GM23338 (cell line): ENCODE measurements around the gene RABGAP1L. TPM values are rescaled to one million over a fixed set of nuclear protein-coding genes. Genes with fewer than 3 reads are reported as not detected.

Experiments
- ATAC-seq: fragments of 200-7000 bp; cut with Tn5 transposase; 3 replicates; pipeline ENCODE4 v1.9.1; 2020
- DNase-seq: peaks from one replicate; pipeline ENCODE4 v3.0.0-alpha.2; 2015; ENCODE audit warnings: low spot score
- H2AFZ ChIP-seq: fragments of 200-600 bp; sonication (generic); 2 replicates; pipeline ENCODE4 v1.8.0; 2016; ENCODE audit warnings: antibody characterized with exemption, mild to moderate bottlenecking, moderate library complexity
- H3F3A ChIP-seq: fragments of 200-600 bp; sonication (generic); replicated peaks from 2 replicates; pipeline ENCODE4 v1.8.0; 2017; ENCODE audit warnings: antibody characterized with exemption, mixed run types, low read depth
- H3K27ac ChIP-seq: fragments of 200-600 bp; sonication (generic); 2 replicates; pipeline ENCODE4 v1.6.1; 2016; ENCODE audit warnings: low read depth
- H3K27me3 ChIP-seq: fragments of 200-600 bp; sonication (generic); 2 replicates; pipeline ENCODE4 v1.8.0; 2016; ENCODE audit warnings: mild to moderate bottlenecking, mixed run types, moderate library complexity; ENCODE audit not compliant: insufficient read depth
- H3K36me3 ChIP-seq: fragments of 200-600 bp; sonication (generic); 2 replicates; pipeline ENCODE4 v1.8.0; 2016; ENCODE audit warnings: mild to moderate bottlenecking; ENCODE audit not compliant: insufficient read depth
- H3K4me1 ChIP-seq: fragments of 200-600 bp; sonication (generic); 2 replicates; pipeline ENCODE4 v1.8.0; 2016; ENCODE audit warnings: mild to moderate bottlenecking, moderate library complexity; ENCODE audit not compliant: insufficient read depth
- H3K4me2 ChIP-seq: fragments of 200-600 bp; sonication (generic); 2 replicates; pipeline ENCODE4 v1.7.1; 2017; ENCODE audit warnings: mixed run types
- H3K4me3 ChIP-seq: fragments of 200-600 bp; sonication (generic); 2 replicates; pipeline ENCODE4 v1.6.1; 2016; ENCODE audit warnings: mixed run types
- H3K79me2 ChIP-seq: fragments of 200-600 bp; sonication (generic); replicated peaks from 2 replicates; pipeline ENCODE4 v1.8.0; 2017; ENCODE audit warnings: mild to moderate bottlenecking; ENCODE audit not compliant: insufficient read depth
- H3K9me2 ChIP-seq: fragments of 200-600 bp; sonication (generic); 2 replicates; pipeline ENCODE4 v1.8.0; 2017; ENCODE audit not compliant: insufficient read depth
- H4K20me1 ChIP-seq: fragments of 200-600 bp; sonication (generic); replicated peaks from 2 replicates; pipeline ENCODE4 v1.8.0; 2017; ENCODE audit warnings: mild to moderate bottlenecking; ENCODE audit not compliant: insufficient read depth
- H3K27ac Mint-ChIP-seq: 2 replicates; pipeline ENCODE4 v1.8.0; 2020; ENCODE audit warnings: inconsistent platforms, mild to moderate bottlenecking, moderate library complexity, mixed read lengths
- H3K27me3 Mint-ChIP-seq: 3 replicates; pipeline ENCODE4 v1.8.0; 2022; ENCODE audit warnings: low read depth, mild to moderate bottlenecking, moderate library complexity, mixed read lengths, inconsistent platforms; ENCODE audit not compliant: insufficient read depth, poor library complexity
- H3K36me3 Mint-ChIP-seq: 3 replicates; pipeline ENCODE4 v1.8.0; 2021; ENCODE audit warnings: low read depth, mild to moderate bottlenecking, inconsistent platforms, moderate library complexity, mixed read lengths
- H3K4me1 Mint-ChIP-seq: 3 replicates; pipeline ENCODE4 v1.8.0; 2020; ENCODE audit warnings: mild to moderate bottlenecking, inconsistent platforms, mixed read lengths
- H3K4me3 Mint-ChIP-seq: 3 replicates; pipeline ENCODE4 v1.8.0; 2021; ENCODE audit warnings: moderate library complexity, mild to moderate bottlenecking, inconsistent platforms, mixed read lengths
- H3K9me3 Mint-ChIP-seq: 3 replicates; pipeline ENCODE4 v1.8.0; 2020; ENCODE audit warnings: moderate library complexity, mild to moderate bottlenecking, inconsistent platforms, mixed read lengths
- CREB1 ChIP-seq: fragments of 250-450 bp; sonication (Bioruptor Pico); IDR thresholded peaks from 2 replicates; pipeline ENCODE4 v1.5.0; 2020; ENCODE audit warnings: low read depth, mild to moderate bottlenecking, moderate library complexity
- CTCF ChIP-seq, 2 experiments: fragments of 200-600 bp in 1 of 2; sonication (generic) in 1 of 2; conservative IDR thresholded peaks; 2 replicates each; pipeline versions ENCODE4 v1.5.1 to v1.6.1; 2016 to 2017; ENCODE audit warnings: antibody characterized with exemption in 2 of 2, low read depth in 2 of 2, mild to moderate bottlenecking in 2 of 2, moderate library complexity in 1 of 2
- ETS1 ChIP-seq: IDR thresholded peaks from 2 replicates; pipeline ENCODE4 v1.6.1; 2016; ENCODE audit warnings: antibody characterized with exemption
- EZH2 ChIP-seq: fragments of 200-600 bp; sonication (generic); IDR thresholded peaks from one replicate; pipeline ENCODE4 v1.8.0; 2017; ENCODE audit warnings: antibody characterized with exemption, mild to moderate bottlenecking, low read depth; ENCODE audit not compliant: unreplicated experiment
- EZH2phosphoT487 ChIP-seq: fragments of 200-600 bp; sonication (generic); IDR thresholded peaks from one replicate; pipeline ENCODE4 v1.8.1; 2018; ENCODE audit warnings: antibody characterized with exemption; ENCODE audit not compliant: unreplicated experiment
- JUNB ChIP-seq: IDR thresholded peaks from one replicate; pipeline ENCODE4 v1.6.1; 2016; ENCODE audit warnings: antibody characterized with exemption; ENCODE audit not compliant: unreplicated experiment
- NANOG ChIP-seq: IDR thresholded peaks from 2 replicates; pipeline ENCODE4 v1.6.1; 2016; ENCODE audit warnings: antibody characterized with exemption, borderline replicate concordance
- POLR2AphosphoS5 ChIP-seq: IDR thresholded peaks from 2 replicates; pipeline ENCODE4 v1.6.1; 2016; ENCODE audit warnings: antibody characterized with exemption, low read depth
- REST ChIP-seq: IDR thresholded peaks from one replicate; pipeline ENCODE4 v1.6.1; 2018; ENCODE audit warnings: antibody characterized with exemption; ENCODE audit not compliant: unreplicated experiment
- STAT1 ChIP-seq: IDR thresholded peaks from one replicate; pipeline ENCODE4 v1.6.1; 2016; ENCODE audit warnings: antibody characterized with exemption; ENCODE audit not compliant: unreplicated experiment
- ZNF114 ChIP-seq: fragments of 250-450 bp; sonication (Bioruptor Pico); IDR thresholded peaks from 2 replicates; pipeline ENCODE4 v1.5.0; 2020; ENCODE audit warnings: mild to moderate bottlenecking, moderate library complexity
- ZNF331 ChIP-seq: fragments of 250-450 bp; sonication (Bioruptor Pico); IDR thresholded peaks from 2 replicates; pipeline ENCODE4 v1.5.0; 2020; ENCODE audit warnings: low read depth, mild to moderate bottlenecking, moderate library complexity
- ZNF462 ChIP-seq: fragments of 250-450 bp; sonication (Bioruptor Pico); IDR thresholded peaks from 2 replicates; pipeline ENCODE4 v1.5.0; 2020; ENCODE audit warnings: mild to moderate bottlenecking, moderate library complexity
- polyA plus RNA-seq: library from polyadenylated mRNA; unstranded; fragments of >200 nt; fragmentation: Nextera tagmentation; extraction: Ambion mirVana; gene quantifications from 2 replicates; pipeline ENCODE4 v1.2.1, GENCODE V29; 2016
- total RNA-seq: library from RNA; depleted of rRNA; stranded (reverse); fragments of >200 nt; shearing (Covaris generic); gene quantifications from 2 replicates; pipeline ENCODE4 v1.2.3, GENCODE V29; 2014

Gene RABGAP1L
- total and polyA plus RNA-seq, 2 experiments from 2014 or later, result 83.2 to 136 TPM

- Histone ChIP-seq H3K4me2 (no peak overlapping the region), H3K9me2 (no peaks in the 10 kb centered on the region), H3K27me3 (no peaks in the 10 kb centered on the region), H3K36me3 (no peaks in the 10 kb centered on the region), H3K4me1 (no peaks in the 10 kb centered on the region), H3K27ac (no peak overlapping the region), H2AFZ (no peak overlapping the region), H4K20me1 (no peaks in the 10 kb centered on the region), H3K79me2 (no peaks in the 10 kb centered on the region), H3K4me3 (no peak overlapping the region), H3F3A (no peaks in the 10 kb centered on the region)
- Mint-ChIP-seq H3K9me3 (no peaks in the 10 kb centered on the region), H3K36me3 (no peaks in the 10 kb centered on the region), H3K4me3 (no peak overlapping the region), H3K27ac (no peak overlapping the region), H3K27me3 (no peaks in the 10 kb centered on the region), H3K4me1 (no peaks in the 10 kb centered on the region)
- ATAC-seq (no peak), DNase-seq (no peak)
- TF ChIP-seq ZNF331 (CRISPR knock-in tag) (no peak), EZH2 (no peak), ETS1 (no peak), POLR2AphosphoS5 (no peak), NANOG (no peak), ZNF462 (CRISPR knock-in tag) (no peak), EZH2phosphoT487 (no peak), JUNB (no peak), STAT1 (no peak), CREB1 (no peak), ZNF114 (CRISPR knock-in tag) (no peak), REST (no peak), CTCF (conservative IDR thresholded peaks at IDR 0.05; ENCODE audit: low read depth in 2 of 2) (no peak)
These were observed 526.9 kb downstream of the RABGAP1L start for GRCh38 chr1:174686213-174686612.
